HG03460 (cell line): ENCODE results near the gene FAM72C.
"Not testable (repeated sequence)": the region's sequence is repeated elsewhere in the genome, so short reads cannot be mapped to it uniquely, and the experiment has no call there.

Experiments
- ATAC-seq: cut with Tn5 transposase; IDR thresholded peaks from one replicate; pipeline ENCODE4 v1.9.1; 2021; ENCODE audit not compliant: unreplicated experiment

Gene FAM72C

DNA sequence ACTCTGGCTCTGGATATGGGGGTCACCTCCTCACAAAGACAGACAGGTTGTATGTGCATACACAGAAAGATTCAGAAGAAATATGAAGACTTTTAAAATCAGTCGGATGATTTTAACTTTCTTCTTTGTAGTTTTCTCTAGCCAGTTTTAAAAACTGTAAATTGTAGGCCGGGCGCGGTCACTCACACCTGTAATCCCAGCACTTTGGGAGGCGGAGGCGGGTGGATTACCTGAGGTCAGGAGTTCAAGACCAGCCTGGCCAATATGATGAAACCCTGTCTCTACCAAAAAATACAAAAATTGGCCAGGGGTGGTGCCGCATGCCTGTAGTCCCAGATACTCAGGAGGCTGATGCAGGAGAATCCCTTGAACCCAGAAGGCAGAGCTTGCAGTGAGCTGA, 58.1 kb downstream of the FAM72C start:
- ATAC-seq = not testable (repeated sequence)
